HG03060 (cell line): ENCODE measurements around the gene SAMD4A.
A peak's percentile ranks its signal among the peaks of the same experiment; 100 is the strongest.

Experiments
- ATAC-seq: cut with Tn5 transposase; IDR thresholded peaks from one replicate; pipeline ENCODE4 v1.9.1; 2021; ENCODE audit warnings: low read depth, moderate number of reproducible peaks; ENCODE audit not compliant: unreplicated experiment

The SAMD4A gene

DNA sequence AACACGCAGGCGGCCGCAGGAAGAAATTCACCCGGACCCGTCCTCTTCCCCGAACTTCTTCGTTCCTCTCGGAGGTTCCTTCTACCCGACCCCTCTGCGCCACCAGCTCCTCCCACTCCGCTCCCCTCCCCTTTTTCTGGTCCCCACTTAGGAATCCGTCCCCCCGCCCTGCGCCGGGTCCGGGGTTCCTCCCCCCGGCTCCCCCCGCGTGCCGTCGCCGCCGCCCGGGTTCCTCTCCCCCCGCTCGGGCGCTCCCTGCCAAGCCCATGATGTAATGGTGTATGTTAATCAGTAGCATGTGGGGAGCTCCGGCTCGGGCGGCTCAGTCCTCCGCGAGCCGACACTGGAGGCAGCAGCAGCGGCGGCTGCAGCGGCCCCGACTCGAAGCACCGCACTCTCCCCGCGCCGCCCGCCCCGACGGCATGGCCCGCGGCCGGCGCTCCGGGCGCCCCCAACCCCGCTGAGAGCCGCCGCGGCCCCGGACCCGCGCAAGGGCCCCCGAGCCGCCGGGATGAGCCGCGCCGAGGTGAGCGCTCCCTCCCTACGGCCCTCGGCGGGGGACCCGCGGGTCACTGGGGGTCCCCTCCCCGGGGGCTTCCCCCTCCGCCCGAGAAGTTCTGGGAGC, 1.0 kb upstream of the SAMD4A start:
- ATAC-seq, result peak; percentile 32

DNA sequence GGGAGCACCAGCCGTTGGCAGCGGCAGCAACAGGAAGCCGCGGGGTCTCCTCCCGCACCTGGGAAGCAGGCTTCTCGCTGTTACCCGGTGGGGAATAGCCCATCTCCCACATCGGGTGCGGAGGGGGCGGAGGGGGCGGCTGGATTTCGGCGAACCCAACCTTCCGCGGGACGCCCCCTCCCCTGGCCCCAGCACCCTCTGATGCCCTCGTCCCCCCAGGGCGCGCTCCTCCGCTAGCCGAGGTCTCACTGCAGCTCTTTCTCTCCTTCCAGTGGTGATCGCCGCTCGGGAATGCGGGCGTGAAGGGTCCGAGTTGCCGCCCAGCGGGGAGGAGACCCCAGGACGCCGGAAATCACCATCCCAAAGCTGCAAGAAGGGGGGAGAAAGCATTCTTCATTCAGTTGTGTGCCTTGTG, 303 bp downstream of the SAMD4A start:
- no peak for ATAC-seq

DNA sequence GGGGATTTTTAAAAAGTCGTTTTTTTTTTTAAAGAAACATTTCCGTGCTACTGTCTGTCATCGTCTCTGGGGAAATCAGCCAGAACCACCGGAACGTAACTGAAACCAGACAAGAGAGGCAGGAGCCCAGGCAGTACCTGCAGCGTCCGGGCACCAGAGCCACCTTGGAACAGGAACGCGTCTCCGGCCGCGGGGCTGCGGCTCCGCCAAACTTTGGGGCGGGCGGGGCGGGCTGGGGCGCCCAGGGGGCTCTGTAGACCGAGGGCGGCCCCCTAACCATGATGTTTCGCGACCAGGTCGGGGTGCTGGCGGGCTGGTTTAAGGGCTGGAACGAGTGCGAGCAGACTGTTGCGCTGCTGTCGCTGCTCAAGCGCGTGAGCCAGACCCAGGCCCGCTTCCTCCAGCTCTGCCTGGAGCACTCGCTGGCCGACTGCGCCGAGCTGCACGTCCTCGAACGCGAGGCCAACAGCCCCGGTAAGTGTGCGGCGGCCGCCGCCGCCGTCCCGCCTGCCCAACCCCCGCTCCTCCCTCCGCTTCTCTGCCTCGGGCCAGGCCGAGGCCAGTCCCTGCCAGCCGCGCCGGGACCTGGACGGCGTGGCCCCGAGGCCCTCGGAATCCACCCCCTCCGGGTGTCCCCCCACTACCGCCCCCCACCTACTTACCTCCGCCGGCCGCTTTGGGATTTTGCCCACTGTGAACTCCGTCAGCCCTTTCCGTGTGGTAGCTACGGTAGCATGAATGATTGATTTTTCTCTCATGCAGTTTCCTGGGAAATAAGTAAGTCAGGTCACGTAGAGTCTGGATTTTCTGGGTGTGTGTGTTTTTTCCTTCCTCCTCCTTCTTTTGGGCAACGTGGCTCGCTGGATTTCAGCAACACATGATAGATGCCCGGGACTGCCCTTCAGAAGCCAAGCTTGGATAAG, 972 bp downstream of the SAMD4A start:
- ATAC-seq, result no peak

DNA sequence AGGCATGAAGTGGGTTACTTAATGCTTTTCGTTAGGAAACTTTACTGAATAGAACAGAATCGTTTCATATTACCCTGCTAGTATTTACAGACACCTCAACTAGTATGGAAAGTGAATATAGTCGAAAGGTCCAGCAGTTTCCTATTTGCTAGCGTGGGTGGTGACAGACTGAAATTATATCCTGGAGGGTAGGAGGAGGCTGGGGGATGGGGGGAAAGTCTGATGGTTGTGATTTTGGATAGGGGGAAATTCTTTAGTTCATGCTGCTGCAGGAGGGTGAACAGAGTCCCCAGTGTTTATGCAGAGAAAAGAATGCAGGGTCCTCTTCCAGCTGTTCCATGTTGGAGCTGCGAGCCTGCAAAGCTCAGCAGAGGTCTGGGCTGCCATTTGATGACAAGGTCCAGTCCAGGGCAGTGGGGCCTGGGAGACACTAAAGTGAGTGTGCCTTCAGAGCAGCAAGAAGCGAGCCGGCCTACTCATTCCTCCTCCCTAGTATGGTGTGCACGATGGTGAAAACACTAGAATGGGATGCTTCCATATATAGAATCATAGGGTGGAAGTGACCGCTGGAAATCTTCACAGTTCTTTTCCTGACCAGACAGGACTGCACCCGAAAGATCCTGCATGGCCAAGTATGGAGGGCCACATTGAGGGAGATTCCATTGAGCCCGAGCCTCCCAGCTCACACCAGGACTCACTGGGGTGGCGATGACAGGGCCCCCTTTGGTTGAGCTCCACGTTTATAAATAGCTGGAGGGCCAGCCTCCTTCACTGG, 2.1 kb downstream of the SAMD4A start:
- ATAC-seq, result no peak

DNA sequence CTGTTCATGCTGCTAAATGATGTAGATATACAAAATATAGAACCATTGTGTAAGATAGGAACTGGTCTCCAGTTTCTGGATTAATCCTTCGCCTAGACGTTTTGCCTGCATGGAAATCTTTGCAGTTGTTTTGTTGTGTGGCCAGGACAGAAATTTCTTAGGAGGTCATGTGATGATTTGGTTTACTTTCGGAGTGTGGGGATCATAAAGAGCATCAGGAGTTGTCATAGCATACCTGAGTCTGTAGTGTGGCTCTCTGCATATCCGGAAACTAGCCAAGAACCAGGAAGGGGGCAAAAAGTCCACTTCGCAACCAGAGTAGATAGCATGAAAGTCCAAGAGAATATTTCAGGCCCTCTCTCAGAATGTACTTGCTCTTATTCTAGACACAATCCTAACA, 3.1 kb downstream of the SAMD4A start:
- no peak for ATAC-seq

DNA sequence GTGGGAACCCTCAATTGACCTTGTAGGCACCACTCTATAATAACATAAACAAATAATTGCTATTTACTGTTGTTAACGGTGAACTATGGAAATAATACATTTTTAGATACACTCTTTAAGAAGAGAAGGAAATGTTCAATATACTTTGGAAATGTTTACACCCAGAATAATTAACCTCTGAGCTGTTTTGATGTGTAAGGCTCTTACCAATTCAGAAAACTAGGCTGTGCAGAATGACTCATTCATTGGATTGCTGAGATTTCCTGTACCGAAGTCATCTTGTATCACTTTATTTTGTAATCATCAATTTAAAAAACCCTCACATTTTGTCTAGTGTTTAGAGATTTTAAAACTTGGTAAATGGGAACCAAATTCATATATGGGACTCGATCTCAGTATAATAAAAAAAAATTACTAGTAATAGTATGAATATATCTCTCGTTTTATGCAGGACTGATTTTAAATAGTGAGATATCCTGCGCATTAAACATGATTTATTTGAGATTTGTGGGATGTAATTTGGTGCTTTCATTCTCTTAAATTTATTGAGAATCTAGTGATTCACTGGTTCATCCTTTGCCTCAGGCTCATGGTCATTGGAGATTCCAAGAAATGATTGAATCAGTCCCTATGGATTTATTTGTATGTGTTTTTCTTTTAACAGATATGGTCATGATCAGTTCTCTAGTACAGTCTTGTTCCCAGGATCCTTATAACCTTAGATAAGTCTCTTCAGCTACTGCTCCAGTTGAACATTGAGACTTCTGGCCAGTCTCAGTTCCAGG, 3.9 kb downstream of the SAMD4A start:
- no peak for ATAC-seq

GRCh38 chr14:54572316-54572715, 5.4 kb downstream of the SAMD4A start:
- no peak for ATAC-seq

DNA sequence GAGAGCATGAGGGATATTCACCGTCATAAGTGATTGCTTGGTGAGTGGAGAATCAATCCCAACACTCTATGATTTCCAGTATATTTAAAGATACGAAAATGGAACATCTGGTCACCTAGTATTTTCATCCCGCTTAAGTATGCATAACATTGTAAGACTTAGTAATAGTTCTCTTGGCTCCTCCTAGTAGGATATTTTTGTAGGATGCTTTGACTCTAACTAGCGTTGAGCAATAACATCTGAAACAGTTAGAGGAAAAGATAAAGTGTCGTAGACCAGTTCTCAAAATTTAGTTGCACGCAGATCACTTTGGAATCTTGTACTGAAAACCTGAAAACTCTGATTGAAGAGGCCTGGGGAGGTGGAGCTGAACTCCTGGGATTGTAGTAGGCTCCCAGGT, 7.6 kb downstream of the SAMD4A start:
- no peak for ATAC-seq

GRCh38 chr14:54577494-54577893, 10.6 kb downstream of the SAMD4A start:
- no peak for ATAC-seq

GRCh38 chr14:54577977-54578376, 11.0 kb downstream of the SAMD4A start:
- no peak for ATAC-seq

GRCh38 chr14:54579621-54580020, 12.7 kb downstream of the SAMD4A start:
- no peak for ATAC-seq

- ATAC-seq, result no peak
These were observed 14.0 kb downstream of the SAMD4A start for GRCh38 chr14:54580933-54581332.

- no peak for ATAC-seq
These were observed 15.4 kb downstream of the SAMD4A start for GRCh38 chr14:54582334-54582733.

GRCh38 chr14:54584097-54584496, 17.2 kb downstream of the SAMD4A start:
- no peak for ATAC-seq

DNA sequence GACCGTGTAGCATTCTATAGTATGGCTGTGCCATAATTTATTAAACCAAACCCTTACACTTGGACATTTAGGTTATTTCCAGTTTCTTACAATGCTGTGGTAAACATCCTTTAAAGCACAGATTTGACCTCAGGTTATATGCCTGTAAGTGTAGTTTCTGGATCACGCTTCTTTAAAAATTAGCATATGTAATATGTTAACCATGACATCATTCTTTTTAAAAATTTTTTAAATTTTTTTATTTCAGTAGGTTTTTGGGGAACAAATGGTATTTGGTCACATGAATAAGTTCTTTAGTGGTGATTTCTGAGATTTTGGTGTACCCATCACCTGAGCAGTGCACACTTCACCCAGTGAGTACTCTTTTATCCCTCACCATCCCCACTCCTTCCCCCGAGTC, 18.3 kb downstream of the SAMD4A start:
- ATAC-seq, result no peak

- no peak for ATAC-seq
These were observed 22.1 kb downstream of the SAMD4A start for GRCh38 chr14:54589076-54589475.

DNA sequence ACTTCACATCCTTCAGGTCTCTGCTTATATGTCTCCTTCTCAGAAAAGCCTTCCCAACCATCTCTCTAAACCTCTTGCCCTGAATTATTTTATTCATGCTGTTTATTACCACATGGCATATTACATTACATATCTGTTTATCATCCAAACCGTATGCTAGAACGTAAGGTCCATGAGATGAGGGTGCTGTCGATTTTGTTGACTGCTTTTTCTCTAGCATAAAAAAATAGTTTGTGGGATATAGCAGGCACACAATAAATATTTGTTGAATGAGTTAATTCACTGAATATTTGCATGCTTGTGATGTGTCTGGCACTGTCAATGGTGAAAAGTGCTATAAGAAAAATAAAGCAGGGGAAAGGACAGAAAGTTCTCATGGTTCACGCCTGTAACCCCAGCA, 22.9 kb downstream of the SAMD4A start:
- no peak for ATAC-seq

DNA sequence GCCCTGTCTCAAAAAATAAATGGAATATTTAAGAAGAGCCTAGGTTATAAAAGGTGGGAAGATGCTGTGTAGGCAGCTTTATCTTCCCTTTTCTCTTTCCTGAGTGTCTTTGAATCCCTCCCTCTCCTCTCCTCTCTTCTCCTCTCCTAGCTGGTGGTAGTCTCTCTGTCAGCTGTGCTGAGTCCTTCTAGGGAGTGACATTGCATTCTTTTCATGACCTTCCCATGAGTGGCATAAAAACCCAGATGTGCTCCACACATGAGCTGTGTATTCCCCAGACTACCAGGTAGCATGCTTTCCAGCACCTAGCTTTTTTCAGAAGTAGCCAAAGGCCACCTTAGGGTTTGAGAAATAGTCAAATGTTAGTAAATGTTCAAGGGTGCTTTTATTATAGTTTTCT, 23.6 kb downstream of the SAMD4A start:
- no peak for ATAC-seq

GRCh38 chr14:54591461-54591860, 24.5 kb downstream of the SAMD4A start:
- ATAC-seq, result no peak

DNA sequence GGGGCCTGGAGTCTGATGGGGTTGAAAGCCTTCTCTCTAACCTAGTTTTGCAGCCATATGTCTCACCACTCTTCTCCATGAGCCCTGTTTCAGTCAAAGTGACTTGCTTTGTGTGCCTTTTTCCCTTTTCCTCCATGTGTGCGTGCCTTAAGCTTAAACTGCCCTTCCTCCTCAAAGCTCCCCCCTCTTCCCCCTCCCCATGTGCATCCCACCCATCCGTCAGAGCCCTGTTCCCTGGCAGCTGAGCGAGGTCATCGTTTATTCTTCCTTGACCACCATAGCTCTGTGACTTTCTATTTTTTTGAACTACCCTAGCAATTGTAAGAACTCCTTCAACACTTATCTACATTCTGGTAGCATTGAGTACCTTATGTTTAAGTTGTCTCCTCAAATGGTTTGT, 24.9 kb downstream of the SAMD4A start:
- no peak for ATAC-seq

GRCh38 chr14:54593860-54594259, 26.9 kb downstream of the SAMD4A start:
- no peak for ATAC-seq
